GM19468 (cell line): ENCODE measurements around the gene PTCD1.
"Not testable (repeated sequence)": the region's sequence is repeated elsewhere in the genome, so short reads cannot be mapped to it uniquely, and the experiment has no call there.

Experiments used
- ATAC-seq: cut with Tn5 transposase; IDR thresholded peaks from one replicate; pipeline ENCODE4 v1.9.1; 2021; ENCODE audit warnings: mild to moderate bottlenecking, moderate library complexity, moderate number of reproducible peaks; ENCODE audit not compliant: unreplicated experiment; ENCODE audit errors: extremely low read depth

Gene PTCD1

GRCh38 chr7:99390941-99391602 is 47.5 kb downstream of the PTCD1 start:
- ATAC-seq, result no peak

DNA sequence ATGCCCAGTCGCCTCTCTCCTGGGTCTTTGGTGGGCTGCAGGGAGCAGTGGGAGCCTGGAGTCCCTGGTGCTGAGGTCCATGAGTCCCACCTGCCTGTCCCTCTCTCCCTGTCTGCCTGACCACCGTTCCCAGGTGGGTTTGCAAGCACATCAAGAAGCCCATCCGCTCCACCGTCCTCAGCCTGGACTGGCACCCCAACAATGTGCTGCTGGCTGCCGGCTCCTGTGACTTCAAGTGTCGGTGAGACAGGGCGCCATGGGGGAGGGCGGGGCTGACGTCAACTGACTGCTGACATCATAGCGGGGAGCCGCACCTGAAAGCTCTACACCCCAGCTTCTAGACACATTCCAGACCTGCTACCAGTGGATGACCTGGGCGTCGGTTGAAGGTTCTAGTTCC is 48.8 kb downstream of the PTCD1 start:
- ATAC-seq, result no peak

- ATAC-seq, result no peak
Measured at GRCh38 chr7:99387912-99388311, 50.7 kb downstream of the PTCD1 start.

GRCh38 chr7:99387239-99387635 is 51.4 kb downstream of the PTCD1 start:
- ATAC-seq, result not testable (repeated sequence)

GRCh38 chr7:99386584-99387238 is 51.9 kb downstream of the PTCD1 start:
- ATAC-seq, result no peak

DNA sequence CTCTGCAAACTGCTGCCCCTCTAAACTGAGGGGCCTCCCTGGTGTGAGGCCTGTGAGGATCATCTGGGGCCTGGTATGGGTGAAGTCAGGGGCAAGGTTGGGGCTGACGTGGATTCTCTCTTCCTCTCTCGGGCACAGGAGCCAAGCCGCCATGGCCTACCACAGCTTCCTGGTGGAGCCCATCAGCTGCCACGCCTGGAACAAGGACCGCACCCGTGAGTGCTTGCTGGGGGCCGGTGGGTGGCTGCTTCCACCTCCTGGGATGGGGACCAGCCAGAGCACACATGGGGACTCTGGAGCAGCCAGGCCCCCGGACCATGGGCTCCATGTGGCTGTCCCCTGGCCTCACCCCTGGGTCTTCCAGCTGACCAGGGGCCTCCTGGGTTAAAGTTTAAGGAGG is 53.0 kb downstream of the PTCD1 start:
- ATAC-seq, result no peak

DNA sequence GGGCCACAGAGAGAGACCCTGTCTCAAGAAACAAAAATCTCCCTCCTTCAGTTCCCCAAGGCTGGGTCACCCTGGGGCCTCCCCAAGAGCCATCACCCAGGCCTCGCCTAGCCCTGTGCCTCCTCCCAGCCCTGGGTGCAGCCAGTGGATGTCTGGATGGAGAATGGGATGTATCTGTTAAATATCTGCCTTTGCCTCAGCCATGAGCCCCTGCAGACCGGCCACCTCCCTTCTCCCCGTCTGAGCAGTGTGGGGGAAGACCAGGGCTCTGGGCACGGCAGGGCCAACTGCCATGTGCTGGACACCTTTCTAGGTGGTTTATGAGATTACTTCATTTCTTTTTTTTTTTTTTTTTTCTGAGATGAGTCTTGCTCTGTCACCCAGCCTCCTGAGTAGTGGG is 54.1 kb downstream of the PTCD1 start:
- ATAC-seq, result no peak

DNA sequence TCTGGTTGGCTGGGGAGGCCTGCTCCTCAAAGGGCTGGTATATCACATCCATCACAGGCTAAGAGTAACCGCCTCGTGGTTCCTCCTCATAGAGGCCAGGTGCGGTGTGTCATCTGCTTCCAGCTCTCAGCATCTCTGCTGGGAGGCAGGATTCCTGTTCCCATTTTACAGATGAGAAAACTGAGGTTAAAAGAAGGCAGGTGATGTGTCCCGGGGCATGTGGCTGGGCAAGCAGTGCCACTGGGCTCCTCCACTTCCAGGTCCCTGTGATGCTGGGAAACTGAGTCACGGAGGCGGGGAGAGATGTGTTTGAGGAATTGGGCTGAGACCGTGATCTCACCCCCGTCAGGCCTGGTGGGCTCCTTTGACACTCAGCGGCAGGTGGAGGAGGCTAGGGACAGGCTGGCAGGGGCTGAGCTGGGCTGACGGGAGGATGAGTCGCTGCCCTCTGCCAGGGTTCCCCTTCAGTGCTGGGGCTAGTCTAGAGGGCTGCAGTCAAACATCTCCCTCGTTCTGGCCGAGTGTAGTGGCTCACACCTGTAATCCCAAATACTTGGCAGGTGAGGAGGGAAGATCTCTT is 54.7 kb downstream of the PTCD1 start:
- ATAC-seq, result no peak

GRCh38 chr7:99383203-99383602 is 55.4 kb downstream of the PTCD1 start:
- no peak for ATAC-seq

DNA sequence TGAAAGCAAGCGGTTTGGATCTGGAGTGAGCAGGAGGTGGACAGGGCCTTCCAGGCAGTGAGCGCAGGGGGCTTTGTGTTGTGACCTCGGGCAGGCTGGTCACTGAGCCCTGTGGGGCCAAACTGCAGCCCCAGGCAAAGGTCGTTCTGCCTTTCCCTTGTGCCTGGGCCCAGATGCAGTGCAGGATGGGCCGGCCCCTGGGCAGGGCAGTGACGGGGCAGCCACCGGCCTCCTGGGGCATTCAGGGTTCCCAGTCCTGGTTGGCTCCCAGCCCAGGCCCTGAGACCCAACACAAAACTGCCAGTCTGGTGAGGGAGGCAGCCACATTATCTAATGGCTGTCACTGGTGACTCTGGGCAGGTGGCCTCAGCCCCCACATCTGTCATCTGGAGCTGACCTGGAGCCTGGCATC is 56.9 kb downstream of the PTCD1 start:
- ATAC-seq, result no peak

DNA sequence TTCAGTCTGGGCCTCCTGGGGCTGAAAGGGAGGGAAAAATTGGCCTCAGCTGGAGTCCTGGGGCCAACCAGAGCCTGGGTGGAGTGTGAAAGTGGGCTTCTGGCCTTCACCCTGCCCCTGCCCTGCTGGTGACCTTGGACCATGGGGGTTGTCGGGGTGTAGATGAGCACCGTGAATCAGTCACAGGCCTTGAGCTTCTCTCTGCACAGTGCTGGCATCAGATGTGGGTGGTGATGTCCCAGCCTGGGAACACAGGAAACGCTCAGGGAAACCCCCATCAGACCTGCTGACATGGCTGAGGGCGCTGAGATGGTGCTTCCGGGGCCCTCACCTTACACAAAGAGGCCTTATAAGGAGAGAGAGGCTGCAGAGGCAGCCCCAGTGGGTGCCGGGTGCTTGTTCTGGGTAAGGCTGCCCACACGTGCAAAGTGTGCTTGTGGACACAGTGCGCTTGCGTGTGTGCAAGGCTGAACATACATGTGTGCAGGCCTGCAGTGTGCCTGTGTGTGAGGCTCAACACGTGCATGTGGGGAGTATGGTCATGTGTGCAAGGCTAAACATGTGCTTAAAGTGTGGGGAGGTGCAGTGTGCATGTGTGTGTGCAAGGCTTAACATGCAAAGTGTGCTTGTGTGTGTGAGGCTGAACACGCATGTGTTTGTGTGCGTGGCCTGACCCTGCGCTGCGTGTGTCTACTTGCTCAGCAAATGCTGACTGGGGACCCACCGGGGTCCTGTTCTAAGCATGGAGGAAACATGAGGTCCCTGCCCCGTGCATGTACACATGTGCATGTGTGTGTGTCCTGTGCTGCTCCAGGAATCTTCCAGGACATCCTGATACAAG is 57.6 kb downstream of the PTCD1 start:
- ATAC-seq, result peak; percentile 67

GRCh38 chr7:99380032-99380822 is 58.4 kb downstream of the PTCD1 start:
- ATAC-seq, result no peak

DNA sequence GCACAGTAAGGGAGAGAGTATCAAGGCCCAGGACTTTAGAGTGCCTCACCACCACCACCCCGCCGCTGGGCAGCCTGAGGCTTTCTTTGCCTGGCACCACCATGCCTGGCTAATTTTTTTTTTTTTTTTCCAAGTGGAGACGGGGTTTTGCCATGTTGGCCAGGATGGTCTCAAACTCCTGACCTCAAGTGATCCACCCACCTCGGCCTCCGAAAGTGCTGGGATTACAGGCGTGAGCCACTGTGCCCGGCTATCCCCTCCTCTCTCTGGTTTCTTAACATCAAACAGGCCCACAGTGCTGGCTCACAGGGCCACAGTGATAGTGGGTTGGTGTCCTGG is 58.9 kb downstream of the PTCD1 start:
- not testable (repeated sequence) for ATAC-seq

GRCh38 chr7:99379043-99379577 is 59.5 kb downstream of the PTCD1 start:
- ATAC-seq, result no peak

GRCh38 chr7:99375070-99375807 is 63.4 kb downstream of the PTCD1 start:
- no peak for ATAC-seq

- ATAC-seq, result peak; percentile 53
Measured at GRCh38 chr7:99374111-99375064, 64.2 kb downstream of the PTCD1 start, which contains the start of gene ARPC1B. Gene ARPC1B (plus strand): TSS chr7:99374730. CDS start chr7:99385715, 10,985 bp downstream.

DNA sequence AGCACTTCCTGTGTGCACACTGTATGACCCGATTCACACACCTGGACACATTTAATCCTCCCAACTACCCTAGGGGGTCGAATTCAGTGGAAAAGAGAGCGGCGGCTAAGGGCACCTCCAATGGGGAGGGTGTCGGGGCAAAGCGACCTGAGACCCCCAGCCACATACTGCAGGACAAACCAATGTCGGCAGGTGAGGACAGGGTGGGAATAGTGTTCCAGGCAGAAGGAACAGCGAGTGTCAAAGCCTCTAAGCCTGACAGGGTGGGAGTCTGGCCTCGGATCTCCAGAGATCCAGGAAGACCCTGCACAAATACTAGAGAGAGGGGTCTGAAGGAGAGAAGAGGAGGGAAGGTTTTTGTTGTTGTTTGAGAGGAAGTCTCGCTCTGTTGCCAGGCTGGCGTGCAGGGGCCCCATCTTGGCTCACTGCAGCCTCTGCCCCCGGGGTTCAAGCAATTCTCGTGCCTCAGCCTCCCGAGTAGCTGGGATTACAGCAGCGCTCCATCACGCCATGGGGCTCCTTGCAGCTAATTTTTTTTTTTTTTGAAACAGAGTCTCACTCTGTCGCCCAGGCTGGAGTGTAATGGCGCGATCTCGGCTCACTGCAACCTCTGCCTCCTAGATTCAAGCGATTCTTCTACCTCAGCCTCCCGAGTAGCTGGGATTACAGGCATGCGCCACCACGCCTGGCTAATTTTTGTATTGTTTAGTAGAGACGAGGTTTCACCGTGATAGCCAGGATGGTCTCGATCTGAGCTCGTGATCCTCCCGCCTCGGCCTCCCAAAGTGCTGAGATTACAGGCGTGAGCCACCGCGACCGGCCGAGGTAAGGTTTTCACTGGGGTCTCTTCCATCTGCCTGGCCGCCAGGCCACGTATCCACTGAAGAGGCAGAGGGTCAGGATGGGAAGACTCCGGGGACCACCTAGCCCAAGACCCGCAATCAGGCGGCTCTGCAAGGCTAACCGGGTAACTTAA is 65.2 kb downstream of the PTCD1 start:
- no peak for ATAC-seq
